ENCODE measurements around the gene CDC42BPA. TPM values are rescaled to one million over a fixed set of nuclear protein-coding genes. Genes with fewer than 3 reads are reported as not detected.

The CDC42BPA gene
- total and polyA plus RNA-seq, 2 of the 13 experiments (the other 11 are each of a cell fraction or from before 2014, with no cell fraction given), result 6.5 to 16.0 TPM

- TF ChIP-seq, protein P1, sequence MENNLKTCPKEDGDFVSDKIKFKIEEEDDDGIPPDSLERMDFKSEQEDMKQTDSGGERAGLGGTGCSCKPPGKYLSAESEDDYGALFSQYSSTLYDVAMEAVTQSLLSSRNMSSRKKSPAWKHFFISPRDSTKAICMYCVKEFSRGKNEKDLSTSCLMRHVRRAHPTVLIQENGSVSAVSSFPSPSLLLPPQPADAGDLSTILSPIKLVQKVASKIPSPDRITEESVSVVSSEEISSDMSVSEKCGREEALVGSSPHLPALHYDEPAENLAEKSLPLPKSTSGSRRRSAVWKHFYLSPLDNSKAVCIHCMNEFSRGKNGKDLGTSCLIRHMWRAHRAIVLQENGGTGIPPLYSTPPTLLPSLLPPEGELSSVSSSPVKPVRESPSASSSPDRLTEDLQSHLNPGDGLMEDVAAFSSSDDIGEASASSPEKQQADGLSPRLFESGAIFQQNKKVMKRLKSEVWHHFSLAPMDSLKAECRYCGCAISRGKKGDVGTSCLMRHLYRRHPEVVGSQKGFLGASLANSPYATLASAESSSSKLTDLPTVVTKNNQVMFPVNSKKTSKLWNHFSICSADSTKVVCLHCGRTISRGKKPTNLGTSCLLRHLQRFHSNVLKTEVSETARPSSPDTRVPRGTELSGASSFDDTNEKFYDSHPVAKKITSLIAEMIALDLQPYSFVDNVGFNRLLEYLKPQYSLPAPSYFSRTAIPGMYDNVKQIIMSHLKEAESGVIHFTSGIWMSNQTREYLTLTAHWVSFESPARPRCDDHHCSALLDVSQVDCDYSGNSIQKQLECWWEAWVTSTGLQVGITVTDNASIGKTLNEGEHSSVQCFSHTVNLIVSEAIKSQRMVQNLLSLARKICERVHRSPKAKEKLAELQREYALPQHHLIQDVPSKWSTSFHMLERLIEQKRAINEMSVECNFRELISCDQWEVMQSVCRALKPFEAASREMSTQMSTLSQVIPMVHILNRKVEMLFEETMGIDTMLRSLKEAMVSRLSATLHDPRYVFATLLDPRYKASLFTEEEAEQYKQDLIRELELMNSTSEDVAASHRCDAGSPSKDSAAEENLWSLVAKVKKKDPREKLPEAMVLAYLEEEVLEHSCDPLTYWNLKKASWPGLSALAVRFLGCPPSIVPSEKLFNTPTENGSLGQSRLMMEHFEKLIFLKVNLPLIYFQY (CRISPR knock-in tag; IDR thresholded peaks at IDR 0.05; ENCODE audit: borderline replicate concordance), result no peak
- TF ChIP-seq ZNF18 (CRISPR knock-in tag; IDR thresholded peaks at IDR 0.05; ENCODE audit: insufficient replicate concordance), result peak; percentile 48
These were observed 366.8 kb downstream of the CDC42BPA start (continued) for GRCh38 chr1:226951286-226952117.

DNA sequence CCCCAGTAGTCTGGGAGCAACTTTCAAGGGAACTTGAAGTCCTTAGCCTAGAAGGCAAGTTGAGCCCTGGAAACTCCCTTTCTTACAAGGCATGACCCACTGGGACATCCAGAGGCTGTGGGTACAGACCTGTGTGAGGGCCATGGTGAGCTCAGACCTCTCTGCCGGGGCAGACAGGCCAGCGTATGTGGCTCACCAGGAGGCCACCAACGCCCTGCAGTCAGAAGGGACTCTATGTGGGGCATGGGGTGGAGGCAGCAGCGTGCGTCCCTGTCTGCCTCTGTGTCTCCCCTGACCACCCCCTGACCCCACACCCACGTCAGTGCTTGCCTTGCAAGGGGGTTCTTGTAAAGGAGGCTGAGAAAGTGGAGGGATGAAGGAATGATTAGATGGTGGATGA, 367.4 kb downstream of the CDC42BPA start:
- DNase-seq (ENCODE audit: low spot score) (no peak), FAIRE-seq (no peak), ATAC-seq (peak; percentile 21; the same call in 1 of the 3 replicates)
- no peak overlapping the region for H2AFZ ChIP-seq (ENCODE audit: low read length)
- H3K4me3 ChIP-seq (replicated peaks in 1 of 3; ENCODE audit: insufficient read depth in 1 of 3, low read depth in 2 of 3, low read length in 3 of 3), result no peak overlapping the region
- intact Hi-C loops (cut with micrococcal nuclease; ENCODE audit: unreplicated experiment) (no loop called here), in situ Hi-C loops (cut with HindIII; ENCODE audit: extremely low pct_ligation_motif_present, low pct_unique_long_range_greater_than_20kb) (no loop called here)
- H3K79me2 ChIP-seq (ENCODE audit: insufficient read depth, low read length), result peaks cover 97% of the 10 kb centered on the region
- H3K4me2 ChIP-seq (ENCODE audit: low read depth, low read length), result no peak overlapping the region
- H3K27ac ChIP-seq (ENCODE audit: extremely low read length, insufficient read depth, low read length), result no peak overlapping the region
- H4K20me1 ChIP-seq (ENCODE audit: insufficient read depth, low read length), result peaks cover 50% of the 10 kb centered on the region
- ChIA-PET CTCF (ENCODE audit: low intra/inter-chr PET ratio, low total read pairs) (no interaction called here), POLR2A (interaction anchor here (0.8 kb wide), 1 partner anchor 11 kb away, joined by 4 read pairs; the partner anchor contains the start of gene COQ8A)
- WGBS (ENCODE audit: low lambda C conversion rate), result 88% methylated on average over 4 of the region's 6 CpGs
- H3K4me1 ChIP-seq (ENCODE audit: insufficient read depth, low read length), result peaks cover 39% of the 10 kb centered on the region
- no peaks in the 10 kb centered on the region for H3K27me3 ChIP-seq (ENCODE audit: control insufficient read depth in 1 of 2, insufficient read depth in 2 of 2, low read length in 2 of 2)
- H3K9me3 ChIP-seq (ENCODE audit: low read length), result no peaks in the 10 kb centered on the region
- no peak overlapping the region for H3K9ac ChIP-seq (ENCODE audit: insufficient read depth, low read depth, low read length)
- BruUV-seq (replicated peaks), result no TSS peak
- peaks cover 3 to 31% of the 10 kb centered on the region in 2 experiments; a peak in 4 of 5 replicates for H3K36me3 ChIP-seq (replicated peaks in 1 of 2; ENCODE audit: control insufficient read depth in 1 of 2, insufficient read depth in 2 of 2, low read length in 2 of 2)
- TF ChIP-seq ZNF263 (CRISPR knock-in tag; IDR thresholded peaks at IDR 0.05) (no peak), ZNF317 (CRISPR knock-in tag; IDR thresholded peaks at IDR 0.05) (no peak), NFKBIZ (CRISPR knock-in tag; IDR thresholded peaks at IDR 0.05) (no peak), SRSF9 (IDR thresholded peaks at IDR 0.05; ENCODE audit: borderline replicate concordance, insufficient read depth, low read depth, low read length, poor library complexity, severe bottlenecking) (no peak), HIVEP1 (CRISPR knock-in tag; IDR thresholded peaks at IDR 0.05) (no peak), BCL3 (CRISPR knock-in tag; IDR thresholded peaks at IDR 0.05) (no peak), ZNF883 (CRISPR knock-in tag; IDR thresholded peaks at IDR 0.05; ENCODE audit: not compliant biosample characterization) (no peak), ZNF674 (CRISPR knock-in tag; IDR thresholded peaks at IDR 0.05; ENCODE audit: low read depth) (no peak), ZNF567 (CRISPR knock-in tag; IDR thresholded peaks at IDR 0.05; ENCODE audit: borderline replicate concordance) (no peak)
